Ishikawa (cell line): ENCODE data around the gene SPINK8.

Experiments
- CEBPB ChIP-seq: IDR thresholded peaks from 2 replicates; pipeline ENCODE4 v1.6.1; 2012
- EGR1 ChIP-seq: IDR thresholded peaks from 2 replicates; pipeline ENCODE4 v1.6.1; 2012
- EP300 ChIP-seq: IDR thresholded peaks from 2 replicates; pipeline ENCODE4 v1.6.1; 2012; ENCODE audit warnings: borderline replicate concordance
- FOXM1 ChIP-seq: IDR thresholded peaks from 2 replicates; pipeline ENCODE4 v1.6.1; 2012; ENCODE audit warnings: low read depth, borderline replicate concordance
- NFIC ChIP-seq: IDR thresholded peaks from 2 replicates; pipeline ENCODE4 v1.6.1; 2012
- RAD21 ChIP-seq: IDR thresholded peaks from 2 replicates; pipeline ENCODE4 v1.6.1; 2012; ENCODE audit warnings: low read depth
- TAF1 ChIP-seq: IDR thresholded peaks from 2 replicates; pipeline ENCODE4 v1.6.1; 2012; ENCODE audit warnings: low read depth, mild to moderate bottlenecking
- TCF12 ChIP-seq: IDR thresholded peaks from 2 replicates; pipeline ENCODE4 v1.6.1; 2012; ENCODE audit warnings: low read depth
- TEAD4 ChIP-seq: IDR thresholded peaks from 2 replicates; pipeline ENCODE4 v1.6.1; 2012
- YY1 ChIP-seq: IDR thresholded peaks from 2 replicates; pipeline ENCODE4 v1.6.1; 2012; ENCODE audit warnings: low read depth
- TF ChIP-seq, protein P1 (sequence below): IDR thresholded peaks from 2 replicates; pipeline ENCODE4 v1.6.1; 2012; ENCODE audit warnings: low read depth, mild to moderate bottlenecking
- TF ChIP-seq, protein P2 (sequence below): IDR thresholded peaks from 2 replicates; pipeline ENCODE4 v1.6.1; 2012

DNA sequence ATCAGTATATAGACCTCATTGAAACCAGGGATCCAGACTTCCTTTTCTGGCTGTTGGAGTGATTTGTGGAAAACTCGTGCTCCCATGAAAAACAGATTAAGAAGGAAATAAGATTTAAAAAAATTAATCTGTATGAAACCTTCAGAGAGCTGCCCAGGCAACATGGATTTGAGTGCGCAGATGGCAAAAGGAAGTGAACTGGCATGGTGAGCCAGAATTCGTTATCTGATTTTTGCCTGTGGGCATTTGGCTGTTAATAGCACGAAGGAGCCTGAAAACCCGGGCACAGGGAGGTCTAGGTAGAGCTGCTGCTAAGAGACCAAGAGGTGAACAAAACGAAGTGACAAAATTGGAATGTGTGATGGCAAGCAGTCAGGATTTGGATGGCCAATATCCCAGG is 19.1 kb upstream of the SPINK8 start:
- TF ChIP-seq, protein P1, sequence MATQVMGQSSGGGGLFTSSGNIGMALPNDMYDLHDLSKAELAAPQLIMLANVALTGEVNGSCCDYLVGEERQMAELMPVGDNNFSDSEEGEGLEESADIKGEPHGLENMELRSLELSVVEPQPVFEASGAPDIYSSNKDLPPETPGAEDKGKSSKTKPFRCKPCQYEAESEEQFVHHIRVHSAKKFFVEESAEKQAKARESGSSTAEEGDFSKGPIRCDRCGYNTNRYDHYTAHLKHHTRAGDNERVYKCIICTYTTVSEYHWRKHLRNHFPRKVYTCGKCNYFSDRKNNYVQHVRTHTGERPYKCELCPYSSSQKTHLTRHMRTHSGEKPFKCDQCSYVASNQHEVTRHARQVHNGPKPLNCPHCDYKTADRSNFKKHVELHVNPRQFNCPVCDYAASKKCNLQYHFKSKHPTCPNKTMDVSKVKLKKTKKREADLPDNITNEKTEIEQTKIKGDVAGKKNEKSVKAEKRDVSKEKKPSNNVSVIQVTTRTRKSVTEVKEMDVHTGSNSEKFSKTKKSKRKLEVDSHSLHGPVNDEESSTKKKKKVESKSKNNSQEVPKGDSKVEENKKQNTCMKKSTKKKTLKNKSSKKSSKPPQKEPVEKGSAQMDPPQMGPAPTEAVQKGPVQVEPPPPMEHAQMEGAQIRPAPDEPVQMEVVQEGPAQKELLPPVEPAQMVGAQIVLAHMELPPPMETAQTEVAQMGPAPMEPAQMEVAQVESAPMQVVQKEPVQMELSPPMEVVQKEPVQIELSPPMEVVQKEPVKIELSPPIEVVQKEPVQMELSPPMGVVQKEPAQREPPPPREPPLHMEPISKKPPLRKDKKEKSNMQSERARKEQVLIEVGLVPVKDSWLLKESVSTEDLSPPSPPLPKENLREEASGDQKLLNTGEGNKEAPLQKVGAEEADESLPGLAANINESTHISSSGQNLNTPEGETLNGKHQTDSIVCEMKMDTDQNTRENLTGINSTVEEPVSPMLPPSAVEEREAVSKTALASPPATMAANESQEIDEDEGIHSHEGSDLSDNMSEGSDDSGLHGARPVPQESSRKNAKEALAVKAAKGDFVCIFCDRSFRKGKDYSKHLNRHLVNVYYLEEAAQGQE, result no peak
- TF ChIP-seq EP300, result no peak
- TF ChIP-seq TAF1, result no peak
- TF ChIP-seq, protein P2, sequence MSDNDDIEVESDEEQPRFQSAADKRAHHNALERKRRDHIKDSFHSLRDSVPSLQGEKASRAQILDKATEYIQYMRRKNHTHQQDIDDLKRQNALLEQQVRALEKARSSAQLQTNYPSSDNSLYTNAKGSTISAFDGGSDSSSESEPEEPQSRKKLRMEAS, result no peak
- TF ChIP-seq TEAD4, result no peak
- TF ChIP-seq YY1, result no peak
- TF ChIP-seq EGR1, result no peak
- TF ChIP-seq NFIC, result no peak
- TF ChIP-seq TCF12, result no peak
- TF ChIP-seq RAD21, result no peak
- TF ChIP-seq CEBPB, result no peak
- TF ChIP-seq FOXM1, result no peak
